GM21619 (cell line): ENCODE measurements around the gene CCDC3.

Experiments used
- ATAC-seq: cut with Tn5 transposase; IDR thresholded peaks from one replicate; pipeline ENCODE4 v1.9.1; 2021; ENCODE audit not compliant: unreplicated experiment

CCDC3 gene

GRCh38 chr10:12846718-12847117, 154.8 kb downstream of the CCDC3 start:
- ATAC-seq: no peak
